Measurements from ENCODE around the gene USH1G.

DNA sequence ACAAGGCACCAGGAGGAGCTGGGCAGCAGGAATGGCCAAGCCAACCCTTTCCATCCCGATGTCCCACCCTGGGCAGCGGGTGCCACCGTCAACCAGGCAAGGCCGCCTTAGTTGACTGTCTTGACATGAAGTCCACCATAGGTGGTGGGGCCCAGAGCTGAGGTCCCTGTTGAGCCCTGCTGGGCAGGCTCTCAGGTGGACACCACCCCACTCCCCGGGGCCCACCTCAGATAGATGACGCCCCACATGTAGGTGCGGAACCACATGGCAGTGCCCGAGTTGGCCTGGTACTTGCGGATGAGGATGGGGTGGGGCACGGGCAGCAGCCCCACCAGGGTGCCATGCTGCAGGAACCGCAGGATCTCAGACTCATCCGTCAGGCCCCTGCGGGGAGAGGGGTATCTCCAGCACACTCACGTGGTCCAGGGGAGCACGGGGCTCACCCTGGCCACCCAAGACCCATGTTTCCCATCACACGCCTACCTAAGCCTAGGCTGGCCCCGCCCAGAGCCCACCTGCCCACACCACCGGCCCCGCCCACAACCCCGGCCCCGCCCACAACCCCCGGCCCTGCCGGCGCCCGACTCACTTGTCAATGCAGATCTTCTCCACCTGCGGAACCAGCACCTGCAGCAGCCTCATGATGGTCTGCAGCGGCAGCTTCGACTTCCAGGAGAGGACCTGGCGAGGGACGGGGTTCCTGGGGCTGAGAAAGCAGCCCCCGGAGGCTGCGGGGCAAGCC, 28.8 kb upstream of the USH1G start:
- TF ChIP-seq, protein P1, sequence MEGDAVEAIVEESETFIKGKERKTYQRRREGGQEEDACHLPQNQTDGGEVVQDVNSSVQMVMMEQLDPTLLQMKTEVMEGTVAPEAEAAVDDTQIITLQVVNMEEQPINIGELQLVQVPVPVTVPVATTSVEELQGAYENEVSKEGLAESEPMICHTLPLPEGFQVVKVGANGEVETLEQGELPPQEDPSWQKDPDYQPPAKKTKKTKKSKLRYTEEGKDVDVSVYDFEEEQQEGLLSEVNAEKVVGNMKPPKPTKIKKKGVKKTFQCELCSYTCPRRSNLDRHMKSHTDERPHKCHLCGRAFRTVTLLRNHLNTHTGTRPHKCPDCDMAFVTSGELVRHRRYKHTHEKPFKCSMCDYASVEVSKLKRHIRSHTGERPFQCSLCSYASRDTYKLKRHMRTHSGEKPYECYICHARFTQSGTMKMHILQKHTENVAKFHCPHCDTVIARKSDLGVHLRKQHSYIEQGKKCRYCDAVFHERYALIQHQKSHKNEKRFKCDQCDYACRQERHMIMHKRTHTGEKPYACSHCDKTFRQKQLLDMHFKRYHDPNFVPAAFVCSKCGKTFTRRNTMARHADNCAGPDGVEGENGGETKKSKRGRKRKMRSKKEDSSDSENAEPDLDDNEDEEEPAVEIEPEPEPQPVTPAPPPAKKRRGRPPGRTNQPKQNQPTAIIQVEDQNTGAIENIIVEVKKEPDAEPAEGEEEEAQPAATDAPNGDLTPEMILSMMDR (IDR thresholded peaks at IDR 0.05; ENCODE audit: poor library complexity) = no peak
- TF ChIP-seq EZH2 (IDR thresholded peaks at IDR 0.05; ENCODE audit: borderline replicate concordance) = no peak

All from hepatocyte (in vitro differentiated cells).